Inflammatory macrophage (primary cell): ENCODE results near the gene RCOR1.
A peak's percentile ranks its signal among the peaks of the same experiment; 100 is the strongest.

Source experiments
- DNase-seq, 2 donors: peaks; one replicate each; pipeline ENCODE4 v3.0.0-alpha.2; 2020 to 2022
- total RNA-seq, 18 experiments: gene quantifications; one replicate each; lab custom pipeline; 2026; ENCODE audit warnings: mixed read lengths in 6 of 18, inconsistent platforms in 2 of 18; lab: John Stamatoyannopoulos, UW

The RCOR1 gene
- total RNA-seq, result 31.9 to 118 (median 67.6) reads per million in 18 experiments

GRCh38 chr14:102591944-102592762 is at the start of gene RCOR1:
TSS of gene RCOR1 (plus strand) at chr14:102592649. CDS start at chr14:102592887, 238 bp downstream.
- peak; percentile 96 to 98 for DNase-seq

DNA sequence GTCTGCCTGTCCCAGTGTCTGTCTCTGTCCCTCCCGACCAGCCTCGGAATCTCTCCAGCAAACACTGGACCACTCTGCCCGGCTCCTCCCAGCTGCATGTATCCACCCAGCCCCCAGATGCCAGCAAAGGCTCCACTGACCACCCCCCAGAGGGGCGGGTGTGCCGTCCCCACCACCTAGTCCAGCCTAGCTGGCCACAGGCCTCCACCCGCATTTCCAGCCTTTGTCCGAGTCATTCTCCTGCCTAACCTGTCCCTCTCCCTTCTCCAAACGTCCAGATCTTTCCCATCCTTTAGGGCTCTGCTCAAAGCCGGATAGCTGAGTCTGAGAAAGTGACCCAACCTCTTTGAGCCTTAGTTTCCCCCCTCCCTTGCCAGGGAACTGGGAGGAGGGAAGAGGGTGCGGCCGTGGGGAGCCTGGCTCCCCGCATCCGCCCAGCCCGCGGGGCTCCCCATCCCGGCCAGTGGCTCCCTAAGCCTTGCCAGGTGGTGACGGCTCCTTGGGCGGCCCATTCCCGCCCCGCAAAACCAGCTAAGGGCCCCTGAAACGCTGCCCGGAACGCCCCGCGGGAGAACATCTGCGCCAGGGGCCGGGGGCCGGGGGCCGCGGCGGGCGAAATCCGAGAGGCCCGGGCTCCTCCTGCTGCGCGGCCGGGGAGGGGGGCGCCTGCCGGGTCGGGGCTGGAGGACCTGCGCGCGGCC is 48.3 kb upstream of the RCOR1 start:
- no peak for DNase-seq

GRCh38 chr14:102544747-102545460 is 47.5 kb upstream of the RCOR1 start:
- DNase-seq, result peak; percentile 27 to 30

DNA sequence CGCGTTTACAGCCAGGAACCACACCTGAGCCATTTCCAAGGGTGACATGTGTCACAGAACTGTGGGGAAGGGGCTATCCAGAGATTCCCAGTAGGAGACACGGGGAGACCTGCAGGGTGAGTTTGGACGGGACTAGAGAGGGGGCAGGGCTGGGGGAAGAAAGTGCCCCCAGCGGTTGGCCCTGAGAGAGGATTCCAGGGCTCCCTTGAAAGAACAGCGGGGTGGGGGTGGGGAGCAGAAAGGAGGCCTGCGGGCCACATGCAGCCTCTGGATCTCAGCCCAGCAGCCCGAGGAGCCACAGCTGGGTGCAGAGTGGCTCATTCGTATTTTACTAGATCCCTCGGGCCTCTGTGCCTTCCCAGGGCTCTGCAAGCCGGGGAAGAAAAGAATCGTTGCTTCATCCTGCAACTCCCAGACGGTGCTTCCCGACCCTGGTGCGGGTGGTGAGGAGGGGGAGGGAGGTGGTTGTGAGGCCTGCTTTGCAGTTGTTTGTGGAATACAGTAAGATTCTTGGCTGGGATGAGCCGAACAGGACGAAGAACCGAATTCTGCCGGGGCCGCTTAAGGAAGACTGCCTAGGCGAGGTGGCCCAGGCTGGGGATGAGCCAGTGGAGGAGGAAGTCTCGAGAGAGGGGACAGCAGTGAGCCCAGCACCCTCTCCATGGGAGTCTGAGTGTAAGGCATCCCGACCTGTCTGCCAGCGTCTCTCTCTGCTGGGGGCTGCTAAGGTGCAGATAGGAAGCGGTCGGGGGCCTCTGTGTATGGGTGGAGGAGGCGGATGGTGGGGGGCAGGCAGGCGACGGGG is 46.8 kb upstream of the RCOR1 start:
- no peak for DNase-seq

GRCh38 chr14:102548616-102549240 is 43.7 kb upstream of the RCOR1 start:
- no peak for DNase-seq

DNA sequence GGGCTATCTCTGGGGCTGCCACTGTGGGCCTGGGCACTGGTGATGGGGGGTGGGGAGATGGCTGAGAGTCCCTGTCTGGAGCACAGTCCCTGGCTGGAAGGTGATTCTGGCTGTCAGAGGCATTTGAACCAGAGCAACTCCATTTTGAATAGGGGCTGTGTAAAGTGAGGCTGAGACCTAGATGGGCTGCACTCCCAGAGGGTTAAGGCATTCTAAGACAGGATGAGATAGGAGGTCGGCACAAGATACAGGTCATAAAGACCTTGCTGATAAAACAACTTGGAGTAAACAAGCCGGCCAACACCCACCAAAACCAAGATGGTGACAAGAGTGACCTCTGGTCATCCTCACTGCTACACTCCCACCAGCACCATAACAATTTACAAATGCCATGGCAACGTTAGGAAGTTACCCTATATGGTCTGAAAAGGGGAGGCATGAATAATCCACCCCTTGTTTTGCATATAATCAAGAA is 41.5 kb upstream of the RCOR1 start:
- peak; percentile 16 to 39 for DNase-seq

DNA sequence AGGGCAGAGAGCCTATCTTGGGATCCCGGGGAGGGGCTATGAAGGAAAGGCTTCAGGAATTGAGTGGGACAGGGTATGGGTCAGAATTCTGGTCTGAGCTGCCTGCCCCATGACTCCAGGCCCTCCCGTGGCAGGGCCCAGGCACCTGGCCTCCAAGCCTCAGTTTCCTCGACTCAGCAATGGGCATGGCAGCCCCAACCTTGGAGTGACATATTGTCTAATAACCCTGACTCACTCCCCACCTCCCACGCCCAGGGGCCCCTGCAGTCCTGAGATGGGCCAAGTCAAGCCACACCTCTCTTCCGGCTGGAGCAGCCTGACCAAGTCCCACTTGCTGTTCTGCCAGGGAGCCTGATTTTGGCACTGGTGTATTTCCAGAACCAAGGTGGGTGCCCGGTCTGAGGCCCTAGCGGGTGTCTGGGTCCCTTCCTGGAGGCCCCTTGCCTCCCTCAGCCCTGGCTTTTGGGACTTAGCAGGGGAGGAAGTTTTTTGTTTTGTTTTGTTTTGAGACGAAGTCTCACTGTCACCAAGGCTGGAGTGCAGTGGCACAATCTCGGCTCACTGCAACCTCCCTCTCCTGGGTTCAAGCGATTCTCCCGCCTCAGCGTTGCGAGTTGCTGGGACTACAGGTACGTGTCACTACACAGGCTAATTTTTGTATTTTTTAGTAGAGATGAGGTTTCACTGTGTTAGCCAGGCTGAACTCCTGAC is 40.3 kb upstream of the RCOR1 start:
- DNase-seq, result peak; percentile 39 to 66

DNA sequence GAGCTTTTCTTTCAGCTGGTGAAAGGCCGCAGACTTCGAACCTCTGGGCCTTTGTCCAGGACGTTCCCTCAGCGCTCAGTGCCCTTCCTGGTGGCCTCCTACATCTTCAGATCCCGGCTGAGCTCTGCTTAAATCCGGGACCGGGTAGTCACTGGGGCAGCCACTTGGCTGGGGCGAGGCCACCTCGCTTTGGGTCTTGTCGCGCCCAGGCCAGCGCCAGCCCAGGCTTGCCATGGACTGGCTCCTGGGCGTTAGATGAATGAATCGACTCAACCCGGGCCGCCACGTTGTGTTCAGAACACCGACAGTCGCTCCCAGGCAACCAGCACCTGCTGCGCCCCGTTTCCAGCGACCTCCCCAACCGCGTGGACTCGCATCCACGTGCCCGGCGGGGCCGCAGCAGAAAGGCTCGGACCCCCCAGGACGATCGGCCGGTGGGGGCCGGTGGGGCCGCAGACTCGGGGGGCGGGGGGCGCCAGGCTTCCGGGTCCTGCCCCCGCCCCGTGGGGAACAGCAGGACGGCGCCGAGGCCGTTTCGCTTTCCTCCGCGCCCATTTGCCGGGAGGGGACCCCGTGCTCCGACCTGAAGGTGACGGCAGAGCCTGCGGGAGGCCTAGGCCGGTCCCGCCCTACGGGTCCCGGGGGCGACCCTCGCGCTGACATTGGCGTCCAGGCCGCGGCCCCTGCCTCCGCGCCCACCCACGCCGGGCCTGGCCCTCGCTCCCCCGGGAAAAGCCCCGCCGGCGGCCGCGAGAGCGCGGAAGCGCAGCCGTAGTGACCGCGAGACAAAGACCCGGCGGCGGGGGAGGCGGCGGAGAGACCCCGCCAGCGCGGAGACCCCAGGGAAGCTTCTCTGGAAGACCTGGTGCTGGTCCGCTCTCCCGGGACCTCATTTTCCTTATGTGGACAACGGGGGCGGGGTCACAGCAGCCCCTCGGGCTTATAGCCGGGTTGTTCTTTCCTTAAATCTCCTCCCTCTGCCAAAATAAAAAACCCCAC is 37.3 kb upstream of the RCOR1 start:
- peak; percentile 24 to 64 for DNase-seq

- DNase-seq, result no peak
Observed at GRCh38 chr14:102556098-102556677, 36.3 kb upstream of the RCOR1 start.

DNA sequence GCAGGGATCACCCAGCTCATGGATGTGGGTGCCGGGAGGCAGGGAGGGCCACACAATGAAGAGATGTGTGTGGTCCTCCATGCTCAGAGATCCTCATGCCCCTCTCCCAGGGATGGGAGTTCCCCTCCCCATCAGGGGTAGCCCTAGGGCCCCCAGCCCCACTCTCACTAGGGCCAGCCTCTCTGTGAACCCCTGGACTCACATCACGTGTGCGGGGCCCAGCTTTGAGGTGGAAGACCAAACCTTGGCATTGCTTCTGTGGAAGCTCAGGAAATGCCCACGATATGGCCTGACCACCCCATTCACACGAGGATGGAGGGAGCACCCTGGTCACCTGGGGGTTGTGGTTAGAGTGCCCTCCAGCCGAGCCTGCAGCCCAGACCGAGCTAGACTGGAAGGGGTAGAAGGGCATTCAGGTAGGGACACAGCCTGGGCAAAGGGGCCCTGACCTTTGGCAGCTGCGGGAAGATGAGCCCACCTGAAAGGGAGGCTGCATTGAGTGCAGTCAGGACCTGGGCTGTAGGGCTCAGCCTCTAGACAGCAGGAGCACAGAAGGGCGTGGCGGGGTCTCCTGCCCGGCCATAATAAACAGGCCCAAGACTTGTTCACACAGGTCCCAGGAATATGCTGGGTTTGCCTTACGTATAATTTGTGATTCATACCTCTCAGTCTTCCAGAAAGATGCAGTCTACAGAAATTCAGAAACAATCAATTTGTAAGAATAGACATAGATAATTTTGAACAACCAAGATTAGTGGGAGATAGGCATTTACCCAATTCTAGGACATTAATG is 34.8 kb upstream of the RCOR1 start:
- DNase-seq, result no peak

DNA sequence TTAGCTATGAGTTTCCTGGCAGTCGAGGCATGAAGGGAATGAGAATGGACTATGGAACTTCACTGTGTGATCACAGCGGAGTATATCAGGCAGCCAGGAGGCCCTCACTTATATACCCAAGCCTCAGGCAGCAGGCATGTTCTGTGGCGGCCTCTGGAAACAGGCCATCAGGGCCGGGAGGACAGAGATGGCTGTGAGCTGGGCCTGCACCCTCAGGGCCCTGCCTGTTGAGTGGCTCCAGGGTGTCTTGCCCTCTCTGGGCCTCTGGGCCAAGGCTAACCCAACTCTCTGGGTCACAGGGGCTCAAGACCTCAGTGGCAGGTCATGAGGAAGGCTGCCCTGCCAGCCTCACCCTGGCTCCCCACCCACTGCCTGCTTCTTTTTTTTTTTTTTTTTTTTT is 33.9 kb upstream of the RCOR1 start:
- DNase-seq, result no peak

DNA sequence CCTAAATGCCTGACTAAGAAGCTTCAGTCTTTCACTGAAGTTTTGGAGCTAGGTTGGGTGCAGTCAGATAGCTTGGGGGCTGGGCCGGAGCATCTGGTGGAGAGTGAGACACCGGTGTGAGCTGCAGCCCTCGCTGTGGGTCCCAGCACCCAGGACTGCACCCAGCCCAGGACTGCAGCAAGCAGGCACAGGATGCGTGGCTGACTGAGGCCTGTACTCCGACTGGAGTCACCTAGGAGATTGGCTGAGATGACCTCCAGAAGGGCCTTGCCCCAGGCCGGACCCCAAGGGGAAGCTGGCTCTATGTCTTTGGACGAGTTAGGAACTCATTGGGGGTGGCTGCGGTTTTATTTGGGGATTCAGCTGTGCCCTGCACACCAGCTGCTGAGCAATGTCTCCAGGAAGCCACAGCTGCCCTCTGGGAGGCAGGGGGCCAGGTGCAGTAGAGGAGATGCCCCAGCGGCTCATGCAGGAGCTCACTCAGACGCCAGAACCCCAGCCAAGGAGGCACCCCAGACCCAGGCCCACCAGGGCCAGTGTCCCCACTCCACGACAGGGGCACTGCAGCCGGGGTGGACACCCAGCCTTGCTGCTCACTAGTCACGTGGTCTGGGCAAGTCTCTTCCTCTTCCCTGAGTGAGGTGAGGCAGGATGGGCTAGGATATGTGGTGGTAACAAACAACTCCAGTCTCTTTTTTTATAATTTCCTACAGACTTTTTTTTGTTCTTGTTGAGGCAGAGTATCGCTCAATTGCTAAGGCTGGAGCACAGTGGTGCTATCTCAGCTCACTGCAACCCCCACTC is 31.8 kb upstream of the RCOR1 start:
- no peak for DNase-seq

DNA sequence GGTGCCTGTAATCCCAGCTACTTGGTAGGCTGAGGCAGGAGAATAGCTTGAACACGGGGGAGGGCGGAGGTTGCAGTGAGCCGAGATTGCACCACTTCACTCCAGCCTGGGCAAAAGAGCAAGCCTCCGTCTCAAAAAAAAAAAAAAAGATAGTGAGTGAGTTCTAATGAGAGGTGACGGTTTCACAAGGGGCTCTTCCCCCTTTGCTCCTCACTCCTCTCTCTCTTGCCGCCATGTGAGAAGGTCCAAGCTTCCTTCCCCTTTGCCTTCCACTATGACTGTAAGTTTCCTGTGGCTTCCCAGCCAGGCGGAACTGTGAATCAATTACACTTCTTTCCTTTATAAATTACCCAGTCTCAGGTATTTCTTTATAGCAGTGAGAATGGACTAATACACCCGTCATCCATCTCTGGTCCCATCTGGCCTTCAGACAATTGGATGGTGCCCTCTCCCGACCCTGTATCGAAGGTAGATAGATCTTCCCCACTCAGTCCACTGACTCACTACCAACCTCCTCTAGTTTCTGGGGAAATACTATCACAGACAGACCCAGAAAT is 27.0 kb upstream of the RCOR1 start:
- DNase-seq, result peak; percentile 88 to 95

DNA sequence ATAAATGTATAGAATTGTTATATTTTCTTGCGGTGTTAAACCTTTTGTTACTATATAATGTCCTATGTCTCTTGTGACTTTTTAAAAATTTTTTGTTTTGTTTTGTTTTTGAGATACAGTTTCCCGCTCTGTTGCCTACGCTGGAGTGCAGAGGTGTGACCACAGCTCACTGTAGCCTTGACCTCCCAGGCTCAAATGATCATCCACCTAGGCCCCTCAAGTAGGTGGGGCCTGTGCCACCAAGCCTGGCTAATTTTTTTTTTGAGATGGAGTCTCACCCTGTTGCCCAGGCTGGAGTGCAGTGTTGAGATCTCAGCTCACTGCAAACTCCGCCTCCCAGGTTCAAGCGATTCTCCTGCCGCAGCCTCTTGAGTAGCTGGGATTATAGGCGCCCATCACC is 26.5 kb upstream of the RCOR1 start:
- DNase-seq, result no peak

DNA sequence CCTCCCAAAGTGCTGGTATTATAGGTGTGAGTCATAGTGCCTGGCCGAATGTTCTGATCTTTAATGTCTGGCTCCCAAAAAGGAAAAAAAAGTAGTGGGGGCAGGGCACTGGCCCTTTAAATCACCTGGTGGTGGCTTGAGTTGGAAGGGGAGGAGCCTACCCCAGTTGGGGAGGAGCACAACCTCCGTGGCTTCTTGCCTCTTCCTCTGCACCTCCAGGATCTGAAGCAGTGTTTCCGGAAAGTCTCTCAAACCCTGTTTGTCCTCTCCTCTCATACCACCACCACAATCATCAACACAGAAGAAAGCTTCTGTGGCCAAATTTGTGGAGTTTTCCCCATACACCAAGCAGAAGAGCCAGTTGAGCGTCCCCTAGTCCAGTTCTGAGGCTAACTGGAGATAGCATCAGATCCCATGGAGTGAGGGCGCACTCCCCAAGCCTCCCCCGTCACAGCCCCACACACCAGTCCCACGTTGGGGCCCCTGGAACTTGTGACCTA is 24.3 kb upstream of the RCOR1 start:
- no peak for DNase-seq

GRCh38 chr14:102570334-102570995 is 22.0 kb upstream of the RCOR1 start:
- no peak for DNase-seq

DNA sequence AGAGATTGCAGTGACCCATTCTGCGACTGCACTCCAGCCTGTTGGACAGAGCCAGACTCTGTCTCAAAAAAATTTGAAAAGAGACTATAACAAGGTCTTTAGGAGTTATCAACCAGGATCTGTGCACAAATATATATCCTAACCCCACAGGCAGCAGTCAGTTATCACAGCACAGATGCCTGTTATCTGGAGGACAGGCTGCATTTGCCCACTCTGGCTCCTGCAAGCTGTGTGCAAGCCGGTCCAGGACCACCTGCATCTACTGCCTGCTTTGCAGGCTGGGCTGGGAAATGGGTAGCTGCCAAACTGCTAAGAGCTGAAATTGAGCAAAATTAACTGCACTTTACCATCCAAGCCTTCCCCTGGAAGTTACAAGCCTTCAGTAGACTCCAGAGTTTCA is 21.4 kb upstream of the RCOR1 start:
- DNase-seq, result no peak
